Measurements from ENCODE around the gene RHOU. TPM values are rescaled to one million over a fixed set of nuclear protein-coding genes. Genes with fewer than 3 reads are reported as not detected.

The RHOU gene
- total and polyA plus RNA-seq, 2 experiments from 2014 or later, result 0.95 to 4.4 TPM

- H3K9me2 ChIP-seq (ENCODE audit: insufficient read depth), result no peaks in the 10 kb centered on the region
- H3K4me1 Mint-ChIP-seq, result peaks cover 10% of the 10 kb centered on the region; the same call in 2 of the 3 replicates
- H4K20me1 ChIP-seq (replicated peaks; ENCODE audit: insufficient read depth), result no peaks in the 10 kb centered on the region
- no peak overlapping the region for H3K27ac Mint-ChIP-seq
- no peak overlapping the region for H3K4me3 Mint-ChIP-seq
- H3K4me3 ChIP-seq, result no peak overlapping the region
- DNase-seq (ENCODE audit: low spot score) (peak; percentile 17), ATAC-seq (no peak)
- no peaks in the 10 kb centered on the region for H3K27me3 Mint-ChIP-seq (ENCODE audit: insufficient read depth, low read depth, poor library complexity)
- H3K79me2 ChIP-seq (replicated peaks; ENCODE audit: insufficient read depth), result no peaks in the 10 kb centered on the region
- H3K4me2 ChIP-seq, result no peak overlapping the region
- H2AFZ ChIP-seq, result peak overlapping the region; percentile 48; the same call in 1 of the 2 replicates
- no peaks in the 10 kb centered on the region for H3K36me3 Mint-ChIP-seq (ENCODE audit: low read depth)
- no peaks in the 10 kb centered on the region for H3K9me3 Mint-ChIP-seq
- no peaks in the 10 kb centered on the region; the same call in 1 of the 2 replicates for H3K4me1 ChIP-seq (ENCODE audit: insufficient read depth)
- TF ChIP-seq ZNF462 (CRISPR knock-in tag; IDR thresholded peaks at IDR 0.05) (no peak), STAT1 (IDR thresholded peaks at IDR 0.05; ENCODE audit: unreplicated experiment) (no peak), JUNB (IDR thresholded peaks at IDR 0.05; ENCODE audit: unreplicated experiment) (no peak), REST (IDR thresholded peaks at IDR 0.05; ENCODE audit: unreplicated experiment) (no peak), CTCF (conservative IDR thresholded peaks at IDR 0.05; ENCODE audit: low read depth in 2 of 2) (no peak), EZH2phosphoT487 (IDR thresholded peaks at IDR 0.05; ENCODE audit: unreplicated experiment) (no peak), CREB1 (CRISPR knock-in tag; IDR thresholded peaks at IDR 0.05; ENCODE audit: low read depth) (no peak), ZNF331 (CRISPR knock-in tag; IDR thresholded peaks at IDR 0.05; ENCODE audit: low read depth) (no peak), ETS1 (IDR thresholded peaks at IDR 0.05) (no peak), ZNF114 (CRISPR knock-in tag; IDR thresholded peaks at IDR 0.05) (no peak)
- no peaks in the 10 kb centered on the region for H3F3A ChIP-seq (replicated peaks; ENCODE audit: low read depth)
- H3K36me3 ChIP-seq (ENCODE audit: insufficient read depth), result no peaks in the 10 kb centered on the region
- H3K27me3 ChIP-seq (ENCODE audit: insufficient read depth), result no peaks in the 10 kb centered on the region
- no peak overlapping the region for H3K27ac ChIP-seq (ENCODE audit: low read depth)
These were observed 37.9 kb upstream of the RHOU start for GRCh38 chr1:228697207-228698016.
